GM18498 (cell line): ENCODE data around the gene FNDC3B.

Experiments
- ATAC-seq: cut with Tn5 transposase; IDR thresholded peaks from one replicate; pipeline ENCODE4 v1.9.1; 2021; ENCODE audit warnings: mild to moderate bottlenecking, moderate library complexity; ENCODE audit not compliant: unreplicated experiment

The FNDC3B gene

GRCh38 chr3:172184106-172184822 is 144.9 kb downstream of the FNDC3B start:
- no peak for ATAC-seq

- no peak for ATAC-seq
These were observed 146.5 kb downstream of the FNDC3B start for GRCh38 chr3:172185907-172186306.

- no peak for ATAC-seq
These were observed 147.2 kb downstream of the FNDC3B start for GRCh38 chr3:172186607-172187006.

GRCh38 chr3:172187511-172187910 is 148.1 kb downstream of the FNDC3B start:
- ATAC-seq, result no peak

GRCh38 chr3:172188511-172188910 is 149.1 kb downstream of the FNDC3B start:
- ATAC-seq, result no peak

- ATAC-seq, result no peak
These were observed 149.8 kb downstream of the FNDC3B start for GRCh38 chr3:172189213-172189612.

GRCh38 chr3:172189987-172190603 is 150.7 kb downstream of the FNDC3B start:
- ATAC-seq, result no peak

- ATAC-seq, result no peak
These were observed 151.6 kb downstream of the FNDC3B start for GRCh38 chr3:172190980-172191379.

- no peak for ATAC-seq
These were observed 152.3 kb downstream of the FNDC3B start for GRCh38 chr3:172191629-172192028.

GRCh38 chr3:172192830-172193415 is 153.5 kb downstream of the FNDC3B start:
- no peak for ATAC-seq

GRCh38 chr3:172193436-172193835 is 154.1 kb downstream of the FNDC3B start:
- no peak for ATAC-seq

- no peak for ATAC-seq
These were observed 155.5 kb downstream of the FNDC3B start for GRCh38 chr3:172194702-172195406.

GRCh38 chr3:172195407-172195754 is 156.0 kb downstream of the FNDC3B start:
- ATAC-seq, result no peak

GRCh38 chr3:172197344-172197743 is 158.0 kb downstream of the FNDC3B start:
- ATAC-seq, result no peak

GRCh38 chr3:172198428-172198827 is 159.1 kb downstream of the FNDC3B start:
- no peak for ATAC-seq

GRCh38 chr3:172199850-172200369 is 160.5 kb downstream of the FNDC3B start:
- no peak for ATAC-seq

GRCh38 chr3:172201136-172201869 is 161.9 kb downstream of the FNDC3B start:
- ATAC-seq, result no peak

- no peak for ATAC-seq
These were observed 162.5 kb downstream of the FNDC3B start for GRCh38 chr3:172201870-172202236.

GRCh38 chr3:172202797-172203196 is 163.4 kb downstream of the FNDC3B start:
- ATAC-seq, result no peak

- ATAC-seq, result no peak
These were observed 164.3 kb downstream of the FNDC3B start for GRCh38 chr3:172203522-172204258.
